GM06990 (cell line): Measurements from ENCODE around the gene PDLIM7.

Experiments
- DNase-seq: peaks from one replicate; pipeline ENCODE4 v3.0.0-alpha.2; 2011; ENCODE audit not compliant: insufficient read length; ENCODE audit errors: extremely low read depth
- H3K27me3 ChIP-seq: replicated peaks from 2 replicates; pipeline ENCODE4 v1.6.0; 2011; ENCODE audit warnings: low read length; ENCODE audit not compliant: control insufficient read depth, insufficient read depth
- H3K36me3 ChIP-seq: 2 replicates; pipeline ENCODE4 v1.5.1; 2011; ENCODE audit warnings: low read length; ENCODE audit not compliant: control insufficient read depth, insufficient read depth
- H3K4me3 ChIP-seq: replicated peaks from 2 replicates; pipeline ENCODE4 v1.5.1; 2011; ENCODE audit warnings: low read depth, mild to moderate bottlenecking, control low read depth, low read length
- TF ChIP-seq, protein P1 (sequence below): IDR thresholded peaks from 2 replicates; pipeline ENCODE4 v1.5.1; 2011; ENCODE audit warnings: low read length, control low read depth, mild to moderate bottlenecking, inconsistent platforms; ENCODE audit not compliant: insufficient read depth, poor library complexity, severe bottlenecking

Gene PDLIM7

GRCh38 chr5:177449140-177450061 is 48.0 kb downstream of the PDLIM7 start:
- Histone ChIP-seq H3K27me3 (no peaks in the 10 kb centered on the region), H3K36me3 (no peaks in the 10 kb centered on the region; the same call in 1 of the 2 replicates), H3K4me3 (no peak overlapping the region)
- TF ChIP-seq, protein P1, sequence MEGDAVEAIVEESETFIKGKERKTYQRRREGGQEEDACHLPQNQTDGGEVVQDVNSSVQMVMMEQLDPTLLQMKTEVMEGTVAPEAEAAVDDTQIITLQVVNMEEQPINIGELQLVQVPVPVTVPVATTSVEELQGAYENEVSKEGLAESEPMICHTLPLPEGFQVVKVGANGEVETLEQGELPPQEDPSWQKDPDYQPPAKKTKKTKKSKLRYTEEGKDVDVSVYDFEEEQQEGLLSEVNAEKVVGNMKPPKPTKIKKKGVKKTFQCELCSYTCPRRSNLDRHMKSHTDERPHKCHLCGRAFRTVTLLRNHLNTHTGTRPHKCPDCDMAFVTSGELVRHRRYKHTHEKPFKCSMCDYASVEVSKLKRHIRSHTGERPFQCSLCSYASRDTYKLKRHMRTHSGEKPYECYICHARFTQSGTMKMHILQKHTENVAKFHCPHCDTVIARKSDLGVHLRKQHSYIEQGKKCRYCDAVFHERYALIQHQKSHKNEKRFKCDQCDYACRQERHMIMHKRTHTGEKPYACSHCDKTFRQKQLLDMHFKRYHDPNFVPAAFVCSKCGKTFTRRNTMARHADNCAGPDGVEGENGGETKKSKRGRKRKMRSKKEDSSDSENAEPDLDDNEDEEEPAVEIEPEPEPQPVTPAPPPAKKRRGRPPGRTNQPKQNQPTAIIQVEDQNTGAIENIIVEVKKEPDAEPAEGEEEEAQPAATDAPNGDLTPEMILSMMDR: no peak
- DNase-seq: no peak

DNA sequence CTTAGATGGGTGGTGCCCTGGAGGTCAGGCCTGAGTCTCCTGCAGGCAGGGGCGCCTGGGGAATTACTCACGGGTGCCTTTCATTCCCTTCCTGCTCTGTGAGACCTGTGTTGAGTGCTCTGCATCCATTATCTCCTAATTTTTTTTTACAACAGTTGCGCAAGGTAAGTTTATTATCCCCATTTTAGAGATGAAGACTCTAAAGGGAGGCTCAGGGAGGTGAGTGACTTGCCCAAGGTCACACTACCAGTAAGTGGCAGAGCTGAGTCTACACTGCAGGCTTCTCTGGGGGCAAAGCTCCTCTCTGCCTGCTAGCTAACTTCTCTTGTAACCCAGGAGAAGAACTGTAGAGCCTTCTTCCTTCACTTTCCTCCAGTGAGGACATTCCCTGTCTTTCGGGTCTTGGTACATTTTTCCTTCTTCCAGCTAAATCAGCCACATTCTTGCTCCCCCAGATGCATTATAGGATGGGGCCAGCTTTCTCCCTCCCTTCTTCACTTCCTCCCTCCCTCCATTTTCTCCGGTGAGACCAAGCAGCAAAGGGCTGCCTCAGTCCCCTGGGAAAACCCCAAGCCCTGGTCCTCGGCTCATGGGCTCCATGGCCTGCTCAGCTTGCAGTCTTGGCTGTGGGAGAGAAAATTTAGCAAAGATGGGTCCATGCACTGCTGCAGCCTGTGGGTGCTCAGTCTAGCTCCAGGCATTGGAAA is 49.0 kb downstream of the PDLIM7 start:
- no peaks in the 10 kb centered on the region for H3K27me3 ChIP-seq
- H3K4me3 ChIP-seq: no peak overlapping the region
- H3K36me3 ChIP-seq: peaks cover 2% of the 10 kb centered on the region; the same call in 1 of the 2 replicates
- TF ChIP-seq, protein P1: no peak
- DNase-seq: no peak

DNA sequence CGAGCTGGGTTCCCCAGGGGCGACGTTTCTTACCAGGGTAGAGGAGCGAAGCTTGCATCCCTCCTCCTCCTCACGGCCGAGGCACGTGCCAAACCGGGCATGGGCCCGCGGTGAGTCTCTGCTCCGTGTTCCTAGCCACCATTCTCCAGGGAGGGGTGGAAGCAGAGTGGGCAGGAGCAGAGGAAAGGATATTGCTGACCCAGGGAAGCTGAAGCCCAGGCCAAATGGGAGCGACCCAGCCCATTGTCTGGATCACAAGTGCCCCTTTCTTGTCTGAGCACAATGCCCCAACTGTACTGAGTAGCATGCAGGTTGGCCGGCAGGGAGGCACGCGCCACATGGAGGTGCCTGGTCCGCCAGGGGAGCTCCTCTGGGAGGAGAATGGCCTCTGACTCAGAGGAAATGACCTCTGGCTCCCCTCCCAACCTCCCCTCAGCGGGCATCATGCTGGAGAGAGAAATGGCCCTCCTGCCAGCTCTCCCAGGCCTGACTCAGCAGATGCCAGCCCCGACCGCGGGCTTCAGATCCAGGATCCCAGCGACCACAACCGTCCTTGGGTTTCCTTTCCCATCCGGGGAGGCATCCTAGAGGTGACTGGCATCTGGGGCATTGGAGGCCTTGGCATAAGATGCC is 49.7 kb downstream of the PDLIM7 start:
- TF ChIP-seq, protein P1: no peak
- DNase-seq: no peak
- Histone ChIP-seq H3K27me3 (no peaks in the 10 kb centered on the region), H3K4me3 (peak overlapping the region; percentile 26), H3K36me3 (peaks cover 3% of the 10 kb centered on the region)

- H3K36me3 ChIP-seq: peaks cover 8% of the 10 kb centered on the region
- no peaks in the 10 kb centered on the region for H3K27me3 ChIP-seq
- DNase-seq: peak; percentile 77
- TF ChIP-seq, protein P1: no peak
- H3K4me3 ChIP-seq: peak overlapping the region; percentile 60
These were observed 50.3 kb downstream of the PDLIM7 start for GRCh38 chr5:177447066-177447610.

DNA sequence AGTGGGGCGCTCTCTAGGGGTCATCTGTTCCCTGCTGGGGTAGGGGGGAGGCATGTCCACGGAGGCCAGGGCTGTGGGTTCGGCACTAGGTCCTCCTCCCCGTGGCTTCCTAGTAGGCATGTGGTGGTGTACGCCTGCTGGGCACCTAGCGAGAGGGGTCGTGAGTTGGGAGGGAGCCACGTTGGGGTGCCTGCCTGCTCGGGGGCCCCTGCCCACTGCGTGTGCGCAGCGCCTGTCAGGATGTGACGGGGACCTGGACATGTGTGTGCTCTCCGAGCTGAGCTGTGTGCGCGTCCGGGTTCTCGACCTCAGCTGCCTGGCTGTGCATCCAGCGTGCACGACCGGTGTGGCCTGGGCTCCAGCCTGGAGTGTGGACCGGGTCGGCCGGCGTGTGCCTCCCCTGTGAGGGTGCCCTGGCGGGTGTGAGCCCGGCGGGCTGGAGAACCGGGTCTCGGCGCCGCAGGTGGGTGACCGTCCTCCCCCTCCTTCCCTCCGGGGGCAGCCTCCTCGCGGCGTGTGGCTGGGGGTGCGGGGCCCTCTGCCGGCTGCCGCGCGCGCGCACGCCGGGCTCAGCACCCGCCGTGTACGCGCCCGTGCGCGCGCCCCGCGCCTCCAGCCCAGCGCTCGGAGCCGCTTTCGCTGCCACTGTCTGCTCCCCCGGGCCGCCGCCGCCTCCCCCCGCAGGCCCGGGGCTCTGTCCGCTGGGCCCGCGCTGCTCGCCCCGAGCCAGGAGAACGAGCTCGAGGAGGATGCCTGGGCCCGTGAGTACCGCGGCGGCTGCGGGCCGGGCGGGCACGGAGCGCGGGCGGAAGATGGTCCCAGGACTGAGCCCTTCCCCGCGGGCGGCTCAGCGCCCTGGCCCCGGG is 51.0 kb downstream of the PDLIM7 start, which contains the start of gene PRR7:
PRR7 (plus strand) TSS at position 615 of the 866 bp plus-strand sequence. CDS start 8,254 bp downstream, outside the sequence.
- peak within 1 kb of the TSS; percentile 65 for H3K4me3 ChIP-seq
- peaks cover 12% of the 10 kb centered on the region for H3K36me3 ChIP-seq
- DNase-seq: peak; percentile 89
- H3K27me3 ChIP-seq: no peaks in the 10 kb centered on the region
- TF ChIP-seq, protein P1: no peak
